Central memory CD8-positive, alpha-beta T cell (primary cell): ENCODE results near the gene LCN9.
"Not testable (repeated sequence)": the region's sequence is repeated elsewhere in the genome, so short reads cannot be mapped to it uniquely, and the experiment has no call there.

ENCODE experiments used
- ATAC-seq: fragments of 150-1000 bp; cut with Tn5 transposase; replicated peaks from 2 replicates; pipeline ENCODE4 v1.10.0; 2022; ENCODE audit warnings: mild to moderate bottlenecking, moderate FRiP score, moderate number of reproducible peaks; ENCODE audit not compliant: poor library complexity, severe bottlenecking; ENCODE audit errors: extremely low read depth
- DNase-seq, 2 donors: peaks; one replicate each; pipeline ENCODE4 v3.0.0; 2021; ENCODE audit warnings: low spot score in 2 of 2
- H3K27ac Mint-ChIP-seq: one replicate; pipeline ENCODE4 v1.8.0; 2022; ENCODE audit warnings: low read depth, mild to moderate bottlenecking, moderate library complexity, mixed read lengths
- H3K27me3 Mint-ChIP-seq: one replicate; pipeline ENCODE4 v1.8.0; 2022; ENCODE audit warnings: mixed read lengths
- H3K36me3 Mint-ChIP-seq: one replicate; pipeline ENCODE4 v1.8.0; 2022; ENCODE audit warnings: mild to moderate bottlenecking, moderate library complexity, mixed read lengths; ENCODE audit not compliant: insufficient read depth
- H3K4me1 Mint-ChIP-seq: one replicate; pipeline ENCODE4 v1.8.0; 2022; ENCODE audit warnings: mixed read lengths
- H3K4me3 Mint-ChIP-seq: one replicate; pipeline ENCODE4 v1.8.0; 2022; ENCODE audit warnings: mild to moderate bottlenecking, moderate library complexity, mixed read lengths
- H3K9me3 Mint-ChIP-seq: one replicate; pipeline ENCODE4 v1.8.0; 2022; ENCODE audit warnings: mixed read lengths

Gene LCN9

GRCh38 chr9:135669018-135669417 is 5.9 kb downstream of the LCN9 start:
- H3K36me3 Mint-ChIP-seq, H3K4me3 Mint-ChIP-seq, ATAC-seq, DNase-seq, H3K27ac Mint-ChIP-seq, H3K4me1 Mint-ChIP-seq, H3K9me3 Mint-ChIP-seq: not testable (repeated sequence)
- peaks cover 19% of the 10 kb centered on the region for H3K27me3 Mint-ChIP-seq

GRCh38 chr9:135669616-135670285 is 6.6 kb downstream of the LCN9 start:
- Mint-ChIP-seq H3K27ac (no peak overlapping the region), H3K36me3 (peaks cover 2% of the 10 kb centered on the region), H3K4me3 (no peak overlapping the region), H3K27me3 (peaks cover 19% of the 10 kb centered on the region), H3K4me1 (no peaks in the 10 kb centered on the region), H3K9me3 (no peaks in the 10 kb centered on the region)
- DNase-seq (no peak), ATAC-seq (no peak)

- H3K27ac Mint-ChIP-seq: no peak overlapping the region
- ATAC-seq (no peak), DNase-seq (no peak)
- H3K4me1 Mint-ChIP-seq: no peaks in the 10 kb centered on the region
- H3K4me3 Mint-ChIP-seq: no peak overlapping the region
- H3K36me3 Mint-ChIP-seq: no peaks in the 10 kb centered on the region
- H3K27me3 Mint-ChIP-seq: peaks cover 17% of the 10 kb centered on the region
- no peaks in the 10 kb centered on the region for H3K9me3 Mint-ChIP-seq
These were observed 7.8 kb downstream of the LCN9 start for GRCh38 chr9:135670721-135671590.

GRCh38 chr9:135671591-135672041 is 8.5 kb downstream of the LCN9 start:
- no peak overlapping the region for H3K4me3 Mint-ChIP-seq
- H3K4me1 Mint-ChIP-seq: no peaks in the 10 kb centered on the region
- DNase-seq (no peak), ATAC-seq (no peak)
- H3K27ac Mint-ChIP-seq: no peak overlapping the region
- peaks cover 10% of the 10 kb centered on the region for H3K27me3 Mint-ChIP-seq
- no peaks in the 10 kb centered on the region for H3K36me3 Mint-ChIP-seq
- H3K9me3 Mint-ChIP-seq: no peaks in the 10 kb centered on the region

GRCh38 chr9:135672786-135673185 is 9.7 kb downstream of the LCN9 start:
- H3K9me3 Mint-ChIP-seq, H3K4me3 Mint-ChIP-seq: not testable (repeated sequence)

GRCh38 chr9:135673941-135674340 is 10.8 kb downstream of the LCN9 start:
- H3K27ac Mint-ChIP-seq: no peak overlapping the region
- H3K4me3 Mint-ChIP-seq: no peak overlapping the region
- ATAC-seq (no peak), DNase-seq (no peak)
- no peaks in the 10 kb centered on the region for H3K36me3 Mint-ChIP-seq
- H3K4me1 Mint-ChIP-seq: no peaks in the 10 kb centered on the region
- peaks cover 9% of the 10 kb centered on the region for H3K27me3 Mint-ChIP-seq
- H3K9me3 Mint-ChIP-seq: no peaks in the 10 kb centered on the region

More at GRCh38 chr9:135672786-135673185, 9.7 kb downstream of the LCN9 start:
- not testable (repeated sequence) for ATAC-seq, DNase-seq, H3K36me3 Mint-ChIP-seq, H3K27ac Mint-ChIP-seq, H3K27me3 Mint-ChIP-seq, H3K4me1 Mint-ChIP-seq

GRCh38 chr9:135674977-135675376 is 11.9 kb downstream of the LCN9 start:
- no peak for ATAC-seq
- H3K9me3 Mint-ChIP-seq: no peaks in the 10 kb centered on the region
- H3K27me3 Mint-ChIP-seq: peaks cover 9% of the 10 kb centered on the region
- H3K4me1 Mint-ChIP-seq: no peaks in the 10 kb centered on the region
- H3K4me3 Mint-ChIP-seq: no peak overlapping the region
- no peak for DNase-seq
- no peak overlapping the region for H3K27ac Mint-ChIP-seq
- H3K36me3 Mint-ChIP-seq: no peaks in the 10 kb centered on the region

- Mint-ChIP-seq H3K27ac (no peak overlapping the region), H3K4me3 (no peak overlapping the region), H3K36me3 (no peaks in the 10 kb centered on the region), H3K4me1 (no peaks in the 10 kb centered on the region), H3K27me3 (peaks cover 7% of the 10 kb centered on the region), H3K9me3 (no peaks in the 10 kb centered on the region)
- no peak for DNase-seq
- no peak for ATAC-seq
These were observed 13.8 kb downstream of the LCN9 start for GRCh38 chr9:135676891-135677290.

- DNase-seq: no peak
These were observed 14.6 kb downstream of the LCN9 start for GRCh38 chr9:135677641-135678168.

GRCh38 chr9:135678236-135679017 is 15.3 kb downstream of the LCN9 start:
- no peaks in the 10 kb centered on the region for H3K9me3 Mint-ChIP-seq
- H3K27ac Mint-ChIP-seq: no peak overlapping the region
- H3K36me3 Mint-ChIP-seq: no peaks in the 10 kb centered on the region
- no peak for DNase-seq
- H3K4me1 Mint-ChIP-seq: no peaks in the 10 kb centered on the region
- H3K27me3 Mint-ChIP-seq: peaks cover 15% of the 10 kb centered on the region
- ATAC-seq: no peak
- H3K4me3 Mint-ChIP-seq: no peak overlapping the region

More at GRCh38 chr9:135677641-135678168, 14.6 kb downstream of the LCN9 start:
- Mint-ChIP-seq H3K36me3 (no peaks in the 10 kb centered on the region), H3K27me3 (peaks cover 8% of the 10 kb centered on the region), H3K27ac (no peak overlapping the region), H3K4me3 (no peak overlapping the region), H3K4me1 (no peaks in the 10 kb centered on the region), H3K9me3 (no peaks in the 10 kb centered on the region)
- ATAC-seq: no peak

- no peaks in the 10 kb centered on the region for H3K36me3 Mint-ChIP-seq
- ATAC-seq (no peak), DNase-seq (no peak)
- no peak overlapping the region for H3K4me3 Mint-ChIP-seq
- H3K4me1 Mint-ChIP-seq: no peaks in the 10 kb centered on the region
- H3K27ac Mint-ChIP-seq: no peak overlapping the region
- H3K9me3 Mint-ChIP-seq: no peaks in the 10 kb centered on the region
- peaks cover 30% of the 10 kb centered on the region for H3K27me3 Mint-ChIP-seq
These were observed 16.9 kb downstream of the LCN9 start for GRCh38 chr9:135680056-135680455.

GRCh38 chr9:135681161-135681560 is 18.1 kb downstream of the LCN9 start:
- H3K36me3 Mint-ChIP-seq: no peaks in the 10 kb centered on the region
- H3K4me3 Mint-ChIP-seq: no peak overlapping the region
- DNase-seq (no peak), ATAC-seq (no peak)
- H3K27ac Mint-ChIP-seq: no peak overlapping the region
- H3K27me3 Mint-ChIP-seq: peaks cover 32% of the 10 kb centered on the region
- H3K9me3 Mint-ChIP-seq: no peaks in the 10 kb centered on the region
- H3K4me1 Mint-ChIP-seq: no peaks in the 10 kb centered on the region
